B cell (primary cell): ENCODE results near the gene ZC3H12C. TPM values are rescaled to one million over a fixed set of nuclear protein-coding genes. Genes with fewer than 3 reads are reported as not detected.

Source experiments
- ATAC-seq: fragments of 200-7000 bp; cut with Tn5 transposase; one replicate; pipeline ENCODE4 v1.10.0; 2021; ENCODE audit warnings: low read depth, mild to moderate bottlenecking, moderate number of reproducible peaks, moderate library complexity
- CTCF ChIA-PET: fragments of 350-600 bp; sonication (Branson Sonifier 250); formaldehyde crosslinking; loops from one replicate; lab custom pipeline; 2021; ENCODE audit warnings: antibody characterized with exemption, inconsistent platforms; lab: Charles Lee
- POLR2A ChIA-PET: fragments of 350-600 bp; sonication (Branson Sonifier 250); formaldehyde crosslinking; loops from one replicate; lab custom pipeline; 2021; ENCODE audit warnings: antibody characterized with exemption; lab: Charles Lee
- DNase-seq: peaks from one replicate; pipeline ENCODE4 v3.0.0; 2013
- H2AFZ ChIP-seq: 2 replicates; pipeline ENCODE4 v1.6.1; 2012; ENCODE audit warnings: mild to moderate bottlenecking, low read depth, low read length; ENCODE audit not compliant: insufficient read depth, poor library complexity, severe bottlenecking
- H3K27ac ChIP-seq, 2 donors: 1 replicate in 1 of 2; 2 replicates in 1 of 2; pipeline ENCODE4 v1.5.1; 2012 to 2013; ENCODE audit warnings: low read length in 2 of 2, mild to moderate bottlenecking in 2 of 2, moderate library complexity in 1 of 2
- H3K27me3 ChIP-seq, 4 experiments: fragments of 200-600 bp in 1 of 4; sonication (generic) in 1 of 4; replicated peaks in 1 of 4; 1 replicate in 2 of 4; 2 replicates in 2 of 4; pipeline versions ENCODE4 v1.6.1 to v1.7.0; 2013 to 2016; ENCODE audit warnings: low read length in 3 of 4, mild to moderate bottlenecking in 2 of 4, mixed read lengths in 1 of 4, moderate library complexity in 1 of 4; ENCODE audit not compliant: insufficient read depth in 4 of 4, control insufficient read depth in 3 of 4; ENCODE audit errors: control extremely low read depth in 1 of 4
- H3K36me3 ChIP-seq, 2 experiments: replicated peaks in 1 of 2; 1 replicate in 1 of 2; 2 replicates in 1 of 2; pipeline versions ENCODE4 v1.6.1 to v1.7.1; 2013; ENCODE audit warnings: low read length in 1 of 2; ENCODE audit not compliant: insufficient read depth in 2 of 2, control insufficient read depth in 1 of 2; ENCODE audit errors: control extremely low read depth in 1 of 2, extremely low read depth in 1 of 2
- H3K4me1 ChIP-seq, 2 donors: fragments of 200-600 bp in 1 of 2; sonication (generic) in 1 of 2; 1 replicate in 1 of 2; 2 replicates in 1 of 2; pipeline versions ENCODE4 v1.5.1 to v1.6.1; 2013 to 2017; ENCODE audit warnings: low read length in 2 of 2; ENCODE audit not compliant: control insufficient read depth in 2 of 2, insufficient read depth in 2 of 2
- H3K4me2 ChIP-seq: replicated peaks from 2 replicates; pipeline ENCODE3; 2012; ENCODE audit warnings: mild to moderate bottlenecking, low read depth, low read length; ENCODE audit not compliant: poor library complexity, severe bottlenecking
- H3K4me3 ChIP-seq, 5 experiments: fragments of 200-600 bp in 1 of 5; sonication (generic) in 1 of 5; 1 replicate in 3 of 5; 2 replicates in 2 of 5; pipeline versions ENCODE4 v1.5.1 to v1.7.0; 2011 to 2016; ENCODE audit warnings: low read length in 4 of 5, mild to moderate bottlenecking in 4 of 5, low read depth in 2 of 5, control low read depth in 1 of 5, moderate library complexity in 1 of 5; ENCODE audit not compliant: insufficient read depth in 1 of 5; ENCODE audit errors: control extremely low read depth in 1 of 5, extremely low read depth in 1 of 5
- H3K79me2 ChIP-seq: fragments of 200-600 bp; sonication (generic); one replicate; pipeline ENCODE4 v1.6.0; 2016; ENCODE audit warnings: low read length; ENCODE audit not compliant: control insufficient read depth, insufficient read depth
- H3K9ac ChIP-seq: fragments of 200-600 bp; sonication (generic); 2 replicates; pipeline ENCODE4 v1.6.1; 2017; ENCODE audit warnings: mild to moderate bottlenecking, low read length, moderate library complexity
- H3K9me3 ChIP-seq, 3 donors: one replicate each; pipeline versions ENCODE4 v1.6.1 to v1.7.1; 2013; ENCODE audit warnings: low read length in 2 of 3; ENCODE audit not compliant: control insufficient read depth in 2 of 3, insufficient read depth in 1 of 3; ENCODE audit errors: control extremely low read depth in 1 of 3
- H4K20me1 ChIP-seq: 2 replicates; pipeline ENCODE4 v1.6.0; 2012; ENCODE audit warnings: mild to moderate bottlenecking, low read length; ENCODE audit not compliant: insufficient read depth, control insufficient read depth, poor library complexity, severe bottlenecking
- H3K27ac Mint-ChIP-seq: one replicate; pipeline ENCODE4 v1.8.0; 2021; ENCODE audit warnings: mixed read lengths
- H3K27me3 Mint-ChIP-seq: one replicate; pipeline ENCODE4 v1.8.0; 2021; ENCODE audit warnings: mixed read lengths
- H3K4me1 Mint-ChIP-seq: one replicate; pipeline ENCODE4 v1.8.0; 2021; ENCODE audit warnings: mixed read lengths
- H3K4me3 Mint-ChIP-seq: one replicate; pipeline ENCODE4 v1.8.0; 2021; ENCODE audit warnings: mixed read lengths
- H3K9me3 Mint-ChIP-seq: one replicate; pipeline ENCODE4 v1.8.0; 2022; ENCODE audit warnings: mixed read lengths; ENCODE audit not compliant: insufficient read depth
- CTCF ChIP-seq: fragments of 200-600 bp; IDR thresholded peaks from one replicate; pipeline ENCODE4 v1.8.0; 2022; ENCODE audit warnings: antibody characterized with exemption, mild to moderate bottlenecking
- EZH2 ChIP-seq: IDR thresholded peaks from 2 replicates; pipeline ENCODE4 v1.6.1; 2012; ENCODE audit warnings: borderline replicate concordance, low read depth, mild to moderate bottlenecking, moderate library complexity, low read length; ENCODE audit not compliant: insufficient read depth, poor library complexity, severe bottlenecking
- WGBS: methylation state at CpG from one replicate; pipeline ENCODE4 v1.1.5; 2013; ENCODE audit warnings: missing lambda C conversion rate; ENCODE audit not compliant: insufficient coverage; 5-methylcytosine and 5-hydroxymethylcytosine counted together
- intact Hi-C: fragments of 100-400 bp; cut with micrococcal nuclease; formaldehyde crosslinking; loops from one replicate; pipeline ENCODE4 v1.10.0; 2022
- polyA plus RNA-seq: library from polyadenylated mRNA; depleted of rRNA; stranded (reverse); fragments of >200 nt; gene quantifications from 2 replicates; pipeline ENCODE4 v1.2.3, GENCODE V29; 2012
- total RNA-seq, 2 donors: library from RNA; stranded (reverse); fragments of 120-200 nt in 1 of 2; gene quantifications; 1 replicate in 1 of 2; 2 replicates in 1 of 2; pipeline versions ENCODE4 v1.2.3 to v1.2.4, GENCODE V29; 2013 to 2022

Gene ZC3H12C
- total and polyA plus RNA-seq, 2 donors (not counting 1 experiment from before 2014, with no cell fraction given) = 0.01 to 0.10 TPM

- POLR2A ChIA-PET = no interaction called here
- no peak overlapping the region for H3K4me3 ChIP-seq
- no peak overlapping the region for H3K4me2 ChIP-seq
Measured at GRCh38 chr11:110112457-110112856, 19.3 kb downstream of the ZC3H12C start.

GRCh38 chr11:110113505-110113904 is 20.3 kb downstream of the ZC3H12C start:
- DNase-seq (no peak), ATAC-seq (no peak)
- Histone ChIP-seq H3K4me3 (no peak overlapping the region), H3K9me3 (no peaks in the 10 kb centered on the region), H3K79me2 (no peaks in the 10 kb centered on the region), H4K20me1 (no peaks in the 10 kb centered on the region), H3K4me1 (no peaks in the 10 kb centered on the region), H3K27me3 (no peaks in the 10 kb centered on the region), H3K36me3 (no peaks in the 10 kb centered on the region), H3K27ac (no peak overlapping the region), H2AFZ (no peak overlapping the region), H3K9ac (no peak overlapping the region), H3K4me2 (no peak overlapping the region)
- no peak for TF ChIP-seq CTCF
- no peak for TF ChIP-seq EZH2
- H3K4me3 Mint-ChIP-seq = no peak overlapping the region
- no peaks in the 10 kb centered on the region for H3K9me3 Mint-ChIP-seq
- no peaks in the 10 kb centered on the region for H3K4me1 Mint-ChIP-seq
- POLR2A ChIA-PET = no interaction called here
- CTCF ChIA-PET = no interaction called here
- intact Hi-C loops = no loop called here
- H3K27ac Mint-ChIP-seq = no peak overlapping the region
- peaks cover 8% of the 10 kb centered on the region for H3K27me3 Mint-ChIP-seq

More at GRCh38 chr11:110112457-110112856, 19.3 kb downstream of the ZC3H12C start:
- H3K27me3 Mint-ChIP-seq = peaks cover 9% of the 10 kb centered on the region
- no peak overlapping the region for H3K4me3 Mint-ChIP-seq
- TF ChIP-seq CTCF (no peak), EZH2 (no peak)
- no peaks in the 10 kb centered on the region for H3K27me3 ChIP-seq
- H2AFZ ChIP-seq = no peak overlapping the region
- no peak overlapping the region for H3K9ac ChIP-seq
- H3K4me1 ChIP-seq = no peaks in the 10 kb centered on the region
- CTCF ChIA-PET = no interaction called here
- ATAC-seq = no peak
- no peak for DNase-seq
- intact Hi-C loops = no loop called here
- H3K79me2 ChIP-seq = no peaks in the 10 kb centered on the region
- no peaks in the 10 kb centered on the region for H3K9me3 Mint-ChIP-seq
- H3K27ac ChIP-seq = no peak overlapping the region
- no peaks in the 10 kb centered on the region for H3K36me3 ChIP-seq
- H3K4me1 Mint-ChIP-seq = no peaks in the 10 kb centered on the region
- no peak overlapping the region for H3K27ac Mint-ChIP-seq
- H3K9me3 ChIP-seq = peaks cover 0 to 6% (median 0%) of the 10 kb centered on the region in 3 donors
- WGBS = 100% methylated on average over 1 of the region's 2 CpGs
- no peaks in the 10 kb centered on the region for H4K20me1 ChIP-seq
